CD4-positive, alpha-beta T cell treated with Interleukin-4 for 1 hour (primary cell): ENCODE data around the gene GPR26.

Source experiments
- DNase-seq, 2 donors: peaks; one replicate each; pipeline ENCODE4 v3.0.0-alpha.2; 2020 to 2022

GPR26 gene

DNA sequence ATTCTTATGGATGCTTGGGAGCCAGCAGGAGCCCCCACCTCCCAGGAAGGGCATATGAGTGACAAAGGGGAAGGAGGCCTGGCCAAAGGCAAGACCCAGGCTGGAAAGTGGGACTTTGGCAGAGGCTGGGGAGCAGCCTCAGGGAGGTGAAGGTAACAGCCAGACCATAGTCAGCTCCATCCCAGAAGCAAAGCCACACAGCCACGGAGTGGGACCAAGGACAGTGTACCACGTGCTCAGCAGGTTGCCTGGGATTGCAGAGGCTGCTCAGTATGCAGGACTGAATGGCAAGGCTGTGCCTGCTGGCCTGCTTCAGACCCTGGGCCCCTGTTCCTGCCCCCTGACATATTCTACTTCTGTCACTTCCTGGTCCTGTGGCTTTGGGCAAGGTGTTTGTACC, 17.6 kb upstream of the GPR26 start:
- DNase-seq: no peak

DNA sequence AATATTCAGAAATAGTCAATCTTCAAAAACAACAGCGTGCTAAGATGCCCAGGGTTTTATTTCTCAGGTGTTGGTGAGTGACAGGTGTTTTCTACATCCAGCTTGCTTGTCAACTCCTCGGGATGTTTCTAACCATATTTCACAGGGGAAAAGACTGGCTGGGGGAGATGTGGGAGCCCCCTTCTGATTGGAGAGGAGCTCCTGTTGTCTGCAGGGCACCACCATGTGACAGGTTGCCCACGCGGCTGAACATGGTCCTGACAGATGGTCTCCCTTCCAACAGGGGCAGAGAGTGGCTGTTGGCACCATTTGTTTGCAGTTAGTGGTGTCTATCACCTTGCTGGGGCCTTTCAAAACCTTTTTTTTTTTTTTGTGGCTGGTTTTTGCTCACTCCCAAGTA, 16.5 kb upstream of the GPR26 start:
- no peak for DNase-seq

DNA sequence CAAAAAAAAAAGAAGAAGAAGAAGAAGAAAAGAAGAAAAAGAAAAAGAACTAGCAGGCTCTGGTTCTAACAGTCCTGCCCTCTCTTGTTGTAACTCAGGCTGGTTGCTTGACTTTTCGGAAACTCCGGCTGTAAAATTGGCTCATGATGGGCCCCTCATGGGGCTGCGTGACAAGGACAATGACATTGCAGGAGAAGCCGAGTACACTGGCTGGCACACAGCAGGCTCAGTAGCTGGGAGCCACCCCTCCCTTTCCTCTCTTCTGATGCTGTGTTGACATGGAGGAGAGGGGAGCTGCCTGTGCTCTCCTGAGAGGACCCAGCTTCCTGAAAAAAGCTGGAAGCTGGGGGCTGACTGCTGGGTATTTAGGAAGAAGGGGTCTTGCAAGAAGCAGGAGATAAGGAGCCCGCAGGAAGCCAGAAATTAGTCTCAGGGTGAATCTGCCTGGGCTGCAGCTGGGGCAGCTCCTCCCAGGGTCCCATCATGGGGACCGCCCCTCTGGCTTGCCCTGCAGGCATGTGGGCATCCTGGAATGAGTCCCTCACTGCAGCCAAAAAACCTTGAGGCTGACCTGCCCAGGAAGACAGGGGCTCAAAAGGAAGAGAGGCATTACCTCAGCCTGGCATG, 14.6 kb upstream of the GPR26 start:
- DNase-seq: no peak

DNA sequence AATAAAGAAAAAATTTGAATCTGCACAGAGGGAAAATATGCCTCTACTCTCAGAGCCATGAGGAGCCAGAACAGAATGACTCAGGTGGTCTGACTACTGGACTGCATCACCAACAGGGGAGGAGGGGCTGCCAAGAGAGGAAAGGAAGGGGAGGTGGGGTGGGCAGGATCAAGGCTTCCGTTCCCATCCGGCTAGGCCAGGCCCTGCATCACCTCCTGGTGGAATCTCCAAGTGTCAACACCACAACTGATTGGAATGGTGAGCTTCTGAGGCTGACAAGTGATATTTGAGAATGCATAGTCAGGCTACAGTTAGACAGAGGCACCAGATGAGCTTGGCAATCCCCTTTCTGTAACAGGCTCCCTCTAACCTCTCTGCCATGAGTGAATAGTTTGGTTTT, 10.4 kb upstream of the GPR26 start:
- DNase-seq: no peak

DNA sequence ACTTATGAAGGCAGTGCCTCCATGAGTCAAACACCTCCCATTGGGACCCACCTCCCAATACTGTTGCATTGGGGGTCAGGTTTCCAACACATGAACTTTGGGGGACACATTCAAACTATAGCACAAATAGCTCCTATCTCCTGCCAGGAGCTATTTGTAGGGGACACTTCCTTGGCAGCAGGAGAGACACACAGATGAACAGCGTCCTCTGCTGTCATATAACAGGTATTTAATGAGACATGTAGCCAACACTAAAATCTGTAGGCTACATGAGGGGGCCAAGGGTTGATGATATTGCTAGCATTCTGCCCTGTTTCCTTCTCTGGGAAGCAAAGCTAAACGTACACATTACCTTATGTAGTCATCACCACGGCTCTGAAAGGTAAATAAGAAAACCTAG, 2.6 kb upstream of the GPR26 start:
- no peak for DNase-seq

DNA sequence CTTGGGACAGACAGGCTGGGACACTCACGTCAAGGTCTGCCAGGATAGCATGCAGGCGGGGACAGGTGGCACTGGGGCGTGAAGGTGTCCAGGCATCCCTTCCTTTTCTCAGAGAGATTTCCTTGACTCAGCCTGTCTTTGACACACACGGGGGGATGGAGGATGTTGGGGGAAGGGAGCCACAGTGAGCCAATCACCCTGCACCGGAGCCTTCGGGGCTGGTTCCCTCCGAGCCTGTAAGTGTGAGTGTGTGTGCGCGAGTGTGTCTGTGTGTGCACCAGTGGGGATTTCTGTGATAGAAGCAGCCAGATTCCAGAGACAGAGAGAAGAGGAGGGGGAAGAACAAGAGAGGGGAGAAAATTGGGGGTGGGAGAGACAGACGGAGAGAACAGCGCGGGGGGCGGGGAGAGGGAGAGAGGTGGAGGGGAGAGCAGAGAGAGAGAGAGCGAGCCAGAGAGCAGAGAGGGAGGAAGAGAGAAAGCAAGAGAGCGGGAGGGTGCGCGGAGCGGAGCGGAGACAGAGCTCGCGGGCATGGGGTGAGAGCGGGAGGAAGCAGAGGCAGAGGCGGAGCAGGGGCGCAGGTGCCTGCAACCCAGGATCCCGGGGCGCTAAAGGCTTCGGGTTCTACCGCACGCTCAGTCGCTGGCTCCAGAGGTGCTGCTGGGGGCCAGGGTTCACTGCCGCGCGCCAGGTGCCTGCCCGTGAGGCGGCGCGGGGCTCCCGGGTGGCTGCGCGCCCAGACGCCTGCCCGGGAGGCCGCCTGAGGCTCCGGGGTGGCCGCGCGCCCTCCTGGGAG, 466 bp upstream of the GPR26 start:
- DNase-seq: no peak

DNA sequence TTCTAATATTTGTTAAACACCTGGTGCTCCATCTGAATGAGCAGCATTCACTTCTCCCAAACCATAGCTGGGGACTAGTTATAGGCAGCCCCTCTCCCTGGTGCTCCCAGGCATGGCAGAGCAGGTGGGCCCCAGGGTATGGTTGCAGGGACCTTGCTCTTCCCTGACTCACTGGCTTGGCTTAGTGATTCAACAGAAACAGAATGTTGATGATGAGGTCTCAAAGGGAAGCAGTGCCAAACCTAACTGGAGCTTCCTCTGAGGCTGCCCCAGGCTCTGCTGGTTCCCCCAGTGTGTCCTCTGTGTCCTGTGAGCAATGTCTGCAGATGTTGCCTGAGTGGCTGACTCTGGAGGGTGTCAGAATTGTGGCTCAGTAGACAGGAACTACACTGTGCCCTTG, 3.7 kb downstream of the GPR26 start:
- no peak for DNase-seq

DNA sequence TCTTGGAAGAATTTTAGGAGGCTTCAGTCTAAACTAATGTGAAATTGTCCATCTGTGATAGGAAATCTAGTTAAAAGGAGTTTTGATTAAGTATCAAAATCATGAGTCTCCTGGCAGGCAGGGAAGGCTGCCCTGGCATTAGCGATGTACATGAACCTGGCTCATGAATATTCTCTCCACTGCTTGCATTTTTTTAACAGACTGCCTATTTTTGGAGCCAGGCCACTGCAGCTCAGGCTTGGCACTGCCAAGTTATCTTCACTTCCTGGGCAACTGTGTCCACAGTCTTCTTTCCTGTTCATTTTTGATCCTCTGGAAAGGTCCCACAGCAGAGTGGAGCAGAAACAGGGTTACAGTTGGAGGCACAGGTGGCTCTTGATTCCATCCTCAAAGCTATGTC, 7.0 kb downstream of the GPR26 start:
- DNase-seq: no peak

DNA sequence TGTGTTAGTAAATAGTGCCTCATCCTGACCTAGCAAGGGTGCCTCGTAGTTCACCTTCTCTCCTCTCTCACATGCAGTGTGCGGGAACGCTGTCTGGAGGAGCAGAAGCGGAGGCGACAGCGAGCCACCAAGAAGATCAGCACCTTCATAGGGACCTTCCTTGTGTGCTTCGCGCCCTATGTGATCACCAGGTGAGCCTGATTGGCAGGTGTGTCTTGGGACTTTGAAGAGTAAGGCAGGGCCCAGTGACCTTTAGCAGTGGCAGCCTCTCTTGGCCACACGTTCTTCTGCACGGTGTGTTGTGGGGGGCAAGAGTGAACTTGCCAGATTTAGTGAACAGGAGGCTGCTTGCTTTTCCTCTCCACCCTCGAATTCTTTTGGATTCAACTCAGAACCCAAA, 8.6 kb downstream of the GPR26 start:
- no peak for DNase-seq

DNA sequence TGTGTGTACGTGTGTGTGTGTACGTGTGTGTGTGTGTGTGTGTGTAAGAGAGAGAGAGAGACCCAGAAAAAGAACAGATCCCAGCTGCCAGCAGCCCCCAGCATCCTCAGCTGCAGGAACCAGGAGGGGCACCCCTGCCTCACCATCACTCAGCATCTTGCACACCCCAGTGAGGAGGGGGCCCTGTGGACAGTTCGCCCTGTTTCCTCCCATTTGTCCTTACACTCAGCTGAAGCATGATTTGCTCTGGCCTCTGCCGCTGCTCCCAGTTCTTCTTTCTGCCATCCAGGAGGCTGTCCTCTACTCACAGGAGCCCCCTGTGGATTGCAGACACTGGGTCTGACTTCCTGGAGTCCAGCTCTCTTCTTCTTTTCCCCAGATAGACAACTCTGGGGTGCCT, 9.7 kb downstream of the GPR26 start:
- no peak for DNase-seq

DNA sequence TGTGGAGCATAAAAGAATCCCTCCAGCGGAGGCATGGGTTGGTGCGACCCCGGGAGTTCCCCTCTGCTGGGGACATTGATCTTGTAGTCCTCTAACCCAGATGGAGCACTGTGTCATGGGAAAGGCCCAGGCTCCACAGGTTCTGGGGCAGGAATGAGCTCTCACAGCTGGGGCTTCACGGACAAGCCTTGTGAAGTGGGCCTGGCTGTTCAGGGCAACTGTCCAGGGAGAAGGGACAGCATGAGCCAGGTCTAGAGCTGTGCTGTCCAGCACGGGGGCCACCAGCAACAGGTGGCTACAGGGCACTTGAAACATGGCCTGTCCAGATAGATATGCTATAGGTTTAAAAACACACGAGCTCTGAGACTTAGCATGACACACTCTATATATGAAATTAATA, 11.4 kb downstream of the GPR26 start:
- DNase-seq: peak in 1 of 2 donors; percentile 10

DNA sequence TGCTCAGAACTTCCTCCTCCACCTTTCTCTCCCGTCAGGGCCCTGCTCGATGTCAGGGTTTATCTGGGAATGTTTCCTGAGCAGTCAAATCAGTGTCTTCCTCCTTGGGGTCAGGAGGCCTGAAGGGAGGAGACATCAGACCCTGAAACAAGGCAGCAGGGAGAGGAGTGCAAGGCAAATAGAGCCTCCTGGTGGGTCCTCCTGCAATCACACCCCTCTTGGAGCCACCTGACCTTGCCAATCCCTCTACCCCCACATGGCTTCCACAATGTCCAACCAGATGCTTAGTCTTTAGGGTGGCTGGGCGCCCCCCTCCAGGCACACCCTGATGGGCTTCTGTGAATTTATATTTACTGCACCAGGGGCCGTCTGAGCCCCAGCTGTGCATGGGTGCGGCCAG, 12.2 kb downstream of the GPR26 start:
- no peak for DNase-seq

DNA sequence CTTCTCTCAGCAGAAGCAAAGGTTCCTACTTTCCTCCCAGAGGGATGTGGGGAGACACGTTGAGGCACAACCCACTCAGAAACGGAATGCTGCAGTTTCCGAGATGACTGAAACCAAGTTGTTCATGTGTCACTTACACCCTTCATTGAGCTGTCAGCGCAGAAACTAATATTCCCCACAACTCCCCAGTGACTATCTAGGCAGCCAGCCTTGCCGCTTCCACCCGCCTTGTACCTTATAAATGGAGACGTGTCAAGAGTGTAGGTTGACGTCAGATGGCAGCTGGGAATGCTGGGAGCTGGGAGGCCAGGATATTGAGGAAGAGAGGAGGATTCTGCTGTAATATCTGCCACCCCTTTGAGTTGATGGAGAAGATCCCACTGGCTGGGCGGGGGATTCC, 15.1 kb downstream of the GPR26 start:
- DNase-seq: no peak

DNA sequence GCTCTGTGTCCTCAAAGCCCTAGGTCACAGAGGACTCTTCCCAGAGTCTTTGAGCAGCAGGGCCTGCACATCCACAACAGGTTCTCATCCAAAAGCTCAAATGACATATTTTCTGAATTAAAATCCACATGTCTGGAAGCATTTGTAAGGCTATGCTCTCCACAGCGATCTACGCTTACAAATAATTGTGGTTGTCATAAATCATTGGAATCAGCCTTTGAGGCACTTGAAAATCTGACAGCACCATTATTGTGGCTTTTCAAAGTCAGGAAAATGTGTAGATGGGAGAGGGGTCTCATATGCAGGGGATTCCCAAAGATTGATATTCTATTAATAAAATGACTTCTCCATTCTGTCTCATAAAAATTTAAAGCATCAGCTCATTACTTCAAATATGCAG, 16.3 kb downstream of the GPR26 start:
- DNase-seq: no peak

DNA sequence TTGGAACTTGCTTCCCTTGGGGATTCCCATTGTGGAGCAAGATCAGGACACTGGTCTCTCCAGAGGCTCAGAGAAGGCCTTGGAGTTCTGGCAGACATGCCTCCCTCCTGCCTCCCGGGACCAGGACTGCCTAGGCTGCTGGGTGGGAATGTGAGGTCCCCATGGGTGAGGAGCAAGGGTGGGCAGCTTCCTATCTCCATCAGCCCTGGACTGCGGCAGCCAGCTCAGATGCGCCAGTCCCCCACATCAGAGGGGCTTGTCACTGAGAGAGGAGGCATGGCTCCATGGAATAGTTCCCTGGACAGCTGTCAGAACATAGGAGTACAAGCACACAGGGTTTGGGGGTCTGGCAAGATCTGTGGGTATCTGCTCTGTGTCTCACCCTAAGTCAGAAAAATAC, 17.3 kb downstream of the GPR26 start:
- DNase-seq: no peak

DNA sequence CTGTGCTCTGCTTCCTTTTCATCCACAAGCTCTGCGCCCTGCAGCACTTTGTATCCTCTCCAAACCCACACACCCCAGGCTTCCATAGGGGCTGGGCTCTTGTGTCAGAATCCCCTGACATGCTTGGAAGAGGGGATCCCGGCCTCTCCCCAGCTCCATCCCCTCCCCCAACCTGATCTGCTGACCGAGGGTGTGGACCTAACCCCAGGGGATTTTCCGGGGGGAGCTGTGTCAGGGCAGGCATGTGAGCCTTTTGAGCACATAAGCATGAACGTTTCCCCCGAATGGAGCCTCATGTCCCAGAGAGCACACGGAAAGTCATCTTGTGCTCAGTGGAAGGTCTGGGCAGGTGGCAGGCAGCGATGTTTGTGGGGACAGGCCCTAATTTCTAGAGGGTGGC, 17.7 kb downstream of the GPR26 start:
- no peak for DNase-seq

DNA sequence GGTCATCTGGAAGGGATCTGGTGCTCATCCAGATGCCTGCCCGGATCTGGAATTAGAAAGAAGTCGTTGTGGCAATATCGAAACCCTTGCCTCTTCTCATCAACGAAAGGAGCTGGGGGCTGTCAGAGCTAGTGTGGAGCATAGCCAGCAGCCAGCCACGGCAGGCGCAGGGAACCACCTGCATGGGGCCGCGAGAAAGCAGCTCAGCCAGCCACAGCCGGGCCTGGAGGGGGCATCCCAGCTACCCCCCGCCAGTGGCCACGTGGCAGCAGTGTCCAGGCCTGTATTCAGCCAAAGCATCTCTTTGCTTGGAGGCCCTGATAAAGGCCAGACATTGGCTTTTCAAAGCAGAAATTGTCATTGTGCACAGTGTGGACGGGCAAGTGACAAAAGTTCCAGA, 19.1 kb downstream of the GPR26 start:
- DNase-seq: no peak

DNA sequence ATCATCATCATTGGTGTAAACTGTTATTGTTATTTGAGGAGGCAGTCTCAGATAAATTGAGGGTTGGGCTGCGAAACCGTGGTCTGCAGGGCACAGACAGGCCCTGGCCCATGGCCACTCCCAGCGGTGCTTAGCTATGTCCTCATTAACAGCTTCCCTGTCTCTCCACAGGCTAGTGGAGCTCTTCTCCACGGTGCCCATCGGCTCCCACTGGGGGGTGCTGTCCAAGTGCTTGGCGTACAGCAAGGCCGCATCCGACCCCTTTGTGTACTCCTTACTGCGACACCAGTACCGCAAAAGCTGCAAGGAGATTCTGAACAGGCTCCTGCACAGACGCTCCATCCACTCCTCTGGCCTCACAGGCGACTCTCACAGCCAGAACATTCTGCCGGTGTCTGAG, 21.6 kb downstream of the GPR26 start:
- no peak for DNase-seq

DNA sequence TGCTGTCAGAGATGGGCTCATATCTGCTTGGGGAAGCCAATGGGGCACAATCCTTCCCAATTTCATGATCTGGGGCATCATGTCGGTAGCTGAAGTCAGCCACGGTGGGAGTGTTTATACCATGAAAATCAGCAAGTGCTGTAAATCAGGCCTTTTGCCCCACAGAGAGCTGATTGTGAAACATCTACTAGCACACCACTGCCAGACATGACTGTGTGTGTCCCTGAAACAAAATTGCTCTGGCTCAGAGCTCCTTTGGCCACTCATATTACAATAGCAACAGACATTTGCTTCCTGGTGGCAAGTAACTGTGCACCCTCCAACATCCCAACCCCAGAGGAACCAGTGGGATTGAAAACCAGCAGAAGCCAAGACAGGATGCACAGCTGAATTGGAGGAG, 23.7 kb downstream of the GPR26 start:
- no peak for DNase-seq

DNA sequence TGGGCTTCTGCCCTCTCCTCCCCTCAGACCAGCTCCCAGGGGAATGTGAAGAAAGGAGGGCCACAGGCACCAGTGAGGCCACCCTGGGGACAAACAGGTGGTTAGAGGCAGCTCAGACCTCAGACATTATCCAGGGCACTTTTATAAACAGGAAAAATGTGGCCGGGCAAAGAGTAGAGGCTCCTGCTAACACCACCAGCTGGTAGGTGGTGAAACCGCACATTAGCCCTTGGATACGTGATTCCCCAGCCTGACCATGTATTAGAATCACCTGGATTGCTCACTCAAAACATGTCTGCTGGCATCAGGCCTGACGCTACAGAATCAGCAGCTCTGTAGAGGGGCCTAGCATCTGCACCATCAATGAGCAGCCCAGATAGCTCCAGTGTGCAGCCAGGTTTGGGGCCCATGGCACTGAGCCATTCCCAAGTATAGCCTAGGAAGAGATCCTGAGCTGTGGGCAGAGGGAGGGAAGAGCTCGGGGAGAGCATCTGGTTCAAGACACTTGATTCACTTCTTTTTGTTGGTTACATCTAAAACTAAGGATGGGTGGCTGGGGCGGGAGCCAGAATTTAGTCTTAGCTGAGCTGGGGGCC, 37.1 kb downstream of the GPR26 start:
- no peak for DNase-seq

DNA sequence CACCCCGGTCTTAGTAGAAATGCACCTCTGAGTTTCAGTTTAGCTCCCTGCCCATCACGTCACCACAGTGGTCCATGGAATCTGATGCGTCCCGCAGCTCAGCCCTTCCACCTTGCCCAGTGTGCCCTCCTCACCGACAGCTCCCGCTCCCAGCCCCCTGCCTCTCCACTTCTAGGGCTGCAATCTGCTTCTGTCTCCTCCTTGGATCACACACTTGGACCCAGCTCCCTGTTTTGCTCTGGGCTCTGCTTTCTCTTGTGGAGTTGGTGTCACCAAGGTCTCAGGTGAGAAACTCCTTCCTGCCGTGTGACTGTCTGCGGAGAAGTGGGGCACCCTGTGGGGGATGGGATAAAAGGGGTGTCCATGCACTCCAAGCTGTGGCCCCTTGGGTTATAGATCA, 37.9 kb downstream of the GPR26 start:
- no peak for DNase-seq

DNA sequence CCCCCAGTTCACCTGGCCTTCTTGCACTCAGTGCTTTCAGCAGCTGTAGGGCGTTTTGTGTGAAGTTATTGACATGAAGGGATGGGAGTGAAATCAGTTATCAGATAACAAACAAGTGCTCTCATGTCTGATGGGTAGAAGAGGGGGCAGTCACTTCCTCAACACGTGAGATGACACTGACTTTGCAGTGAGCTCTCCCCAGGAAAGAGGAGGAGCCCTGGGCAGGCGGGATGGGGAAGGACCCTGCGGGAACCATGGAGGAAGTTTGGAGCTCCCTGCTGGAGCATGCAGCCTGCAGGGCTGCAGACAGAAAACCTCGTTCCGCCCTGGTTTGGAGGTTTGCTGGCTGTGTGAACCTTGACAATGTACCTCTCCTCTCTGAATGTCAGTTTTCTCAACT, 38.7 kb downstream of the GPR26 start:
- no peak for DNase-seq

DNA sequence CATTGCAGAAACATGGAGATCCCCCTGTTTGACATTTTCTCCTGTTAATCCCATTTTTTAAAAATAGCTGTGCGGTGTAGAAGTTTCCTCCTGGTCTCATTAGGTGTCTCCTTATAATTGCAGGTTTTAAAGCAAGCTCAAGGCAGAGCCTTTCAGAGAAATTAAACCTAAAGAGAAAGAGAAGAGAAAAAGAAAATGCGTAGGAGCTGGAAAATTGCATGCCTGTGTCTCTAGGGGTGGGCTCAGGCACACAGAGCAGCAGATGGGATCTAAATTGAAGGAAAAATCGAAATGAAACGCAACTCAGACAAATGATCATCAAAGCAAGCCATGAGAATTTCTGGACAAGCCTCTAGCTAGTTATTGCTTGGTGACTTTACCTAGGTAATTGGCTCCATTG, 40.1 kb downstream of the GPR26 start:
- DNase-seq: no peak

DNA sequence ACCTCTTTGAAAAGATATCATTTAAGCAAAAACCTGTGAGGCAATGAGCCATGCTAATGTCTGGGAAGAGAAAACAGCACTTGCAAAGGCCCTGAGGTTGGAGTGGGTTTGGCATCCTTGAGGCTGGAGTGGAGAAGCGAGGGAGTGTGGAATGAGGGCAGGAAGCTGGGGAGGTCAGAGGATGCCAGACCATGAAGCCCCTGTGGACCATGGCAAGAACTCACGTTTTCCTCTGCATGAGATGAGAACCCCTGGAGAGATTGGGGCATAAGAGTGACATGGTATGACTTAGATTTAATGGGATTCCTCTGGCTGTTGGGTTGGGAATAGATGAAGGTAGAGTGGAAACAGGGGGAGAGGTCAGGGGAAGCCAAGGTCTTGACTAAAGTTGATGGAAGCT, 49.4 kb downstream of the GPR26 start:
- DNase-seq: no peak

DNA sequence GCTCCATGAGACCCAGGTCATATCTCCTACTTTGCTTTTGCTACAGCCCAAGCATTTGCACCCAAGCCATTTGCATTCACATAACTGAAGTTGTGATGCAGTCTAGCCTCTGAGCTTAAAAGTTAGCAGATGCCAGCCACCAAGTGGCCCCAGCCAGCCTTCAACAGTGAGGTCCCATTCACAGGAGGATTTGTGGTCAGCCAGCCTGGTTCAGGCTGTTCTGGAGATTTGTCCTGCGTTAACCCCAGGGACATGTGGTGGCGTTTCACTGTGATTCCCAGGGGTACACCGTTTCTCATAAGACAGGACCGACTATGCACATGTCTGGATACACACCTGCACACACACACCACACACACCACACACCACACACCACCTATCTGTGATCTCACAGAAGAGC, 51.2 kb downstream of the GPR26 start:
- DNase-seq: no peak
